SK-N-SH treated with all-trans-retinoic acid at 6 μM for 48 hours (cell line): ENCODE data around the gene PHYKPL.
"Not testable (repeated sequence)": the region's sequence is repeated elsewhere in the genome, so short reads cannot be mapped to it uniquely, and the experiment has no call there.

Experiments used
- ATAC-seq: fragments of 200-7000 bp; cut with Tn5 transposase; 3 replicates; pipeline ENCODE4 v1.9.1; 2020; ENCODE audit warnings: mild to moderate bottlenecking, moderate library complexity
- ARNTL ChIP-seq: fragments of 450-650 bp; formaldehyde crosslinking; IDR thresholded peaks from 2 replicates; pipeline ENCODE4 v1.5.0; 2020; ENCODE audit warnings: low read depth, mild to moderate bottlenecking, moderate library complexity, borderline replicate concordance
- BACH2 ChIP-seq: fragments of 250-450 bp; sonication (Bioruptor Pico); IDR thresholded peaks from 2 replicates; pipeline ENCODE4 v1.9.0; 2021; ENCODE audit warnings: mild to moderate bottlenecking, borderline replicate concordance
- CSDC2 ChIP-seq: fragments of 250-450 bp; sonication (Bioruptor Pico); IDR thresholded peaks from 2 replicates; pipeline ENCODE4 v1.5.0; 2020; ENCODE audit warnings: mild to moderate bottlenecking, moderate library complexity
- ESRRG ChIP-seq: fragments of 250-450 bp; sonication (Bioruptor Pico); IDR thresholded peaks from 2 replicates; pipeline ENCODE4 v1.6.1; 2021; ENCODE audit warnings: mild to moderate bottlenecking
- ISL1 ChIP-seq: fragments of 250-450 bp; sonication (Bioruptor Pico); IDR thresholded peaks from 2 replicates; pipeline ENCODE4 v2.1.2; 2022; ENCODE audit warnings: mild to moderate bottlenecking, moderate library complexity
- OSR1 ChIP-seq: fragments of 250-450 bp; sonication (Bioruptor Pico); IDR thresholded peaks from 2 replicates; pipeline ENCODE4 v1.8.0; 2022; ENCODE audit warnings: moderate library complexity, mild to moderate bottlenecking, inconsistent platforms
- RARB ChIP-seq: fragments of 250-450 bp; sonication (Bioruptor Pico); IDR thresholded peaks from 2 replicates; pipeline ENCODE4 v1.8.0; 2021; ENCODE audit warnings: mild to moderate bottlenecking, moderate library complexity
- SNAI2 ChIP-seq: fragments of 250-450 bp; sonication (Bioruptor Pico); IDR thresholded peaks from 2 replicates; pipeline ENCODE4 v1.5.0; 2020; ENCODE audit warnings: mild to moderate bottlenecking, moderate library complexity
- TCF4 ChIP-seq: fragments of 250-450 bp; sonication (Bioruptor Pico); IDR thresholded peaks from 2 replicates; pipeline ENCODE4 v1.8.0; 2021; ENCODE audit warnings: mild to moderate bottlenecking, moderate library complexity, borderline replicate concordance
- TOX ChIP-seq: fragments of 250-450 bp; sonication (Bioruptor Pico); IDR thresholded peaks from 2 replicates; pipeline ENCODE4 v1.8.0; 2021; ENCODE audit warnings: mild to moderate bottlenecking, moderate library complexity, borderline replicate concordance
- ZC3H10 ChIP-seq: fragments of 250-450 bp; sonication (Bioruptor Pico); IDR thresholded peaks from 2 replicates; pipeline ENCODE4 v1.5.1; 2021; ENCODE audit warnings: mild to moderate bottlenecking, moderate library complexity
- ZFP3 ChIP-seq: fragments of 250-450 bp; sonication (Bioruptor Pico); IDR thresholded peaks from 2 replicates; pipeline ENCODE4 v1.5.0; 2020; ENCODE audit warnings: mild to moderate bottlenecking, moderate library complexity
- ZFP30 ChIP-seq: fragments of 450-650 bp; formaldehyde crosslinking; IDR thresholded peaks from 2 replicates; pipeline ENCODE4 v1.5.0; 2022; ENCODE audit warnings: mild to moderate bottlenecking, moderate library complexity
- ZNF565 ChIP-seq: fragments of 450-650 bp; formaldehyde crosslinking; conservative IDR thresholded peaks from 2 replicates; pipeline ENCODE4 v1.5.0; 2020; ENCODE audit warnings: low read depth, mild to moderate bottlenecking, moderate library complexity
- ZNF70 ChIP-seq: fragments of 450-650 bp; formaldehyde crosslinking; IDR thresholded peaks from 2 replicates; pipeline ENCODE4 v1.5.0; 2020; ENCODE audit warnings: mild to moderate bottlenecking, moderate library complexity
- TF ChIP-seq, protein P1 (sequence below): fragments of 250-450 bp; sonication (Bioruptor Pico); IDR thresholded peaks from 2 replicates; pipeline ENCODE4 v1.8.0; 2021; ENCODE audit warnings: low read depth, mild to moderate bottlenecking, moderate library complexity, borderline replicate concordance
- TF ChIP-seq, protein P2 (sequence below): fragments of 250-450 bp; sonication (Bioruptor Pico); IDR thresholded peaks from 2 replicates; pipeline ENCODE4 v1.5.1; 2021; ENCODE audit warnings: mild to moderate bottlenecking, moderate library complexity
- TF ChIP-seq, protein P3 (sequence below): fragments of 250-450 bp; sonication (Bioruptor Pico); IDR thresholded peaks from 2 replicates; pipeline ENCODE4 v1.8.0; 2020; ENCODE audit warnings: mild to moderate bottlenecking, moderate library complexity, borderline replicate concordance
- TF ChIP-seq, protein P4 (sequence below): fragments of 250-450 bp; sonication (Bioruptor Pico); IDR thresholded peaks from 2 replicates; pipeline ENCODE4 v1.5.0; 2020; ENCODE audit warnings: mild to moderate bottlenecking, moderate library complexity
- TF ChIP-seq, protein P5 (sequence below): fragments of 250-450 bp; sonication (Bioruptor Pico); IDR thresholded peaks from 2 replicates; pipeline ENCODE4 v1.5.1; 2020; ENCODE audit warnings: low read depth, mild to moderate bottlenecking, moderate library complexity

Gene PHYKPL

DNA sequence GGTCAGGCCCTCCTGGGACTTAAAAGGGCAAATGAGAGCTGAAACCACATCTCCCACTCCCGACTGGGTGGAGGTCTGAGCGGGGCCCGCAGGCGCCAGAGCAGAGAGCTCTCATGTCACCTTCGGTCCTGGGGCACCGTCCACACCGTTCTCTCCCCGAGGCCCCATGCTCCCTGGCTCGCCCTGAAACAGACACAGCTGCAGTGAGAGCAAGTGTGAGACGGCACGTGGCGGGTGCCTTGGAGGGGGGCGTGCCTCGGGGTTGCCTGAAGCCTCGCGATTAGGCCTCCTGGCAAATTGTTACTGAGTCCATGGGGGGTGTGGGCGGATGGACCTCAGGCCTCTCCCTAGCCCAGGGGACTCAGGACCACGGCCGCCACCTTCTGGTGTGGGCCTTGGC is 24.1 kb upstream of the PHYKPL start:
- no peak for ATAC-seq
- TF ChIP-seq, protein P1, sequence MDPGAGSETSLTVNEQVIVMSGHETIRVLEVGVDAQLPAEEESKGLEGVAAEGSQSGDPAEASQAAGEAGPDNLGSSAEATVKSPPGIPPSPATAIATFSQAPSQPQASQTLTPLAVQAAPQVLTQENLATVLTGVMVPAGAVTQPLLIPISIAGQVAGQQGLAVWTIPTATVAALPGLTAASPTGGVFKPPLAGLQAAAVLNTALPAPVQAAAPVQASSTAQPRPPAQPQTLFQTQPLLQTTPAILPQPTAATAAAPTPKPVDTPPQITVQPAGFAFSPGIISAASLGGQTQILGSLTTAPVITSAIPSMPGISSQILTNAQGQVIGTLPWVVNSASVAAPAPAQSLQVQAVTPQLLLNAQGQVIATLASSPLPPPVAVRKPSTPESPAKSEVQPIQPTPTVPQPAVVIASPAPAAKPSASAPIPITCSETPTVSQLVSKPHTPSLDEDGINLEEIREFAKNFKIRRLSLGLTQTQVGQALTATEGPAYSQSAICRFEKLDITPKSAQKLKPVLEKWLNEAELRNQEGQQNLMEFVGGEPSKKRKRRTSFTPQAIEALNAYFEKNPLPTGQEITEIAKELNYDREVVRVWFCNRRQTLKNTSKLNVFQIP (CRISPR knock-in tag), result no peak
- TF ChIP-seq RARB (CRISPR knock-in tag) (no peak), ZFP3 (CRISPR knock-in tag) (no peak), ZNF70 (CRISPR knock-in tag) (no peak), TCF4 (CRISPR knock-in tag) (no peak), SNAI2 (CRISPR knock-in tag) (no peak), ISL1 (CRISPR knock-in tag) (no peak), ZNF565 (CRISPR knock-in tag) (no peak), BACH2 (CRISPR knock-in tag) (no peak), TOX (CRISPR knock-in tag) (no peak), CSDC2 (CRISPR knock-in tag) (no peak)
- TF ChIP-seq, protein P2, sequence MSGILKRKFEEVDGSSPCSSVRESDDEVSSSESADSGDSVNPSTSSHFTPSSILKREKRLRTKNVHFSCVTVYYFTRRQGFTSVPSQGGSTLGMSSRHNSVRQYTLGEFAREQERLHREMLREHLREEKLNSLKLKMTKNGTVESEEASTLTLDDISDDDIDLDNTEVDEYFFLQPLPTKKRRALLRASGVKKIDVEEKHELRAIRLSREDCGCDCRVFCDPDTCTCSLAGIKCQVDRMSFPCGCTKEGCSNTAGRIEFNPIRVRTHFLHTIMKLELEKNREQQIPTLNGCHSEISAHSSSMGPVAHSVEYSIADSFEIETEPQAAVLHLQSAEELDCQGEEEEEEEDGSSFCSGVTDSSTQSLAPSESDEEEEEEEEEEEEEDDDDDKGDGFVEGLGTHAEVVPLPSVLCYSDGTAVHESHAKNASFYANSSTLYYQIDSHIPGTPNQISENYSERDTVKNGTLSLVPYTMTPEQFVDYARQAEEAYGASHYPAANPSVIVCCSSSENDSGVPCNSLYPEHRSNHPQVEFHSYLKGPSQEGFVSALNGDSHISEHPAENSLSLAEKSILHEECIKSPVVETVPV (CRISPR knock-in tag), result no peak
- TF ChIP-seq, protein P3, sequence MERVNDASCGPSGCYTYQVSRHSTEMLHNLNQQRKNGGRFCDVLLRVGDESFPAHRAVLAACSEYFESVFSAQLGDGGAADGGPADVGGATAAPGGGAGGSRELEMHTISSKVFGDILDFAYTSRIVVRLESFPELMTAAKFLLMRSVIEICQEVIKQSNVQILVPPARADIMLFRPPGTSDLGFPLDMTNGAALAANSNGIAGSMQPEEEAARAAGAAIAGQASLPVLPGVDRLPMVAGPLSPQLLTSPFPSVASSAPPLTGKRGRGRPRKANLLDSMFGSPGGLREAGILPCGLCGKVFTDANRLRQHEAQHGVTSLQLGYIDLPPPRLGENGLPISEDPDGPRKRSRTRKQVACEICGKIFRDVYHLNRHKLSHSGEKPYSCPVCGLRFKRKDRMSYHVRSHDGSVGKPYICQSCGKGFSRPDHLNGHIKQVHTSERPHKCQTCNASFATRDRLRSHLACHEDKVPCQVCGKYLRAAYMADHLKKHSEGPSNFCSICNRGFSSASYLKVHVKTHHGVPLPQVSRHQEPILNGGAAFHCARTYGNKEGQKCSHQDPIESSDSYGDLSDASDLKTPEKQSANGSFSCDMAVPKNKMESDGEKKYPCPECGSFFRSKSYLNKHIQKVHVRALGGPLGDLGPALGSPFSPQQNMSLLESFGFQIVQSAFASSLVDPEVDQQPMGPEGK (CRISPR knock-in tag), result no peak

DNA sequence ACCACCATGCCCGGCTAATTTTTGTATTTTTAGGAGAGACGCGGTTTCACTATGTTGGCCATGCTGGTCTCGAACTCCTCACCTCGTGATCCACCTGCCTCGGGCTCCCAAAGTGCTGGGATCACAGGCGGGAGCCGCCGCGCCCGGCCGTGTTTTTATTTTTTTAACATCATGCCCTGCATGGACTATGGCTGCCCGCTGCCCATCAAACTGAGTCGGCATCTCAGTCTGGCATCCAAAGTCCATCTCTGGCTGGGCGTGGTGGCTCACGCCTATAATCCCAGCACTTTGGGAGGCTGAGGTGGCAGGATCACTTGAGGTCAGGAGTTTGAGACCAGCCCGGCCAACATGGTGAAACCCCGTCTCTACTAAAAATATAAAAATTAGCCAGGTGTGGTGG is 21.0 kb upstream of the PHYKPL start:
- ATAC-seq, result not testable (repeated sequence)

DNA sequence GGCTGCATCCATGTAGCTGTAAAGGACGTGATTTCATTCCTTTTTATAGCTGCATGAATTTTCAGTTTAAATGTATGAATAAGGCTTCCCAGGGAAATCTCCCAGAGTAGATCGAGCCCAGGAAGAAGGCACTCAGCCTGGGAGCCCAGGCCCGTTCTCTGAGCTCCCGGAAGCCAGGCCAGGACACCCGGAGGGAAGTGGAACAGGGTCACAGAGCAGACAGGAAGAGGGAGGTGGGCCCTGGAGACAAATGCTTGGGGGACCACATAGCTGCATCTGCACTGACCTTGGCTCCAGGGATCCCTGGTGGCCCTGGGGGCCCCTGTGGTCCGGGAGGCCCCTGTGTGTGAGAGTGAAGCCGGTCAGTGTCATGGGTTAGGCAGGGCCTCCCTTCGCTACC is 19.7 kb upstream of the PHYKPL start:
- TF ChIP-seq BACH2 (CRISPR knock-in tag) (no peak), ARNTL (CRISPR knock-in tag) (no peak), ISL1 (CRISPR knock-in tag) (no peak), OSR1 (CRISPR knock-in tag) (no peak), TCF4 (CRISPR knock-in tag) (no peak), ZFP30 (CRISPR knock-in tag) (no peak), ESRRG (no peak), ZC3H10 (CRISPR knock-in tag) (no peak)
- TF ChIP-seq, protein P3 (CRISPR knock-in tag), result no peak
- TF ChIP-seq, protein P4, sequence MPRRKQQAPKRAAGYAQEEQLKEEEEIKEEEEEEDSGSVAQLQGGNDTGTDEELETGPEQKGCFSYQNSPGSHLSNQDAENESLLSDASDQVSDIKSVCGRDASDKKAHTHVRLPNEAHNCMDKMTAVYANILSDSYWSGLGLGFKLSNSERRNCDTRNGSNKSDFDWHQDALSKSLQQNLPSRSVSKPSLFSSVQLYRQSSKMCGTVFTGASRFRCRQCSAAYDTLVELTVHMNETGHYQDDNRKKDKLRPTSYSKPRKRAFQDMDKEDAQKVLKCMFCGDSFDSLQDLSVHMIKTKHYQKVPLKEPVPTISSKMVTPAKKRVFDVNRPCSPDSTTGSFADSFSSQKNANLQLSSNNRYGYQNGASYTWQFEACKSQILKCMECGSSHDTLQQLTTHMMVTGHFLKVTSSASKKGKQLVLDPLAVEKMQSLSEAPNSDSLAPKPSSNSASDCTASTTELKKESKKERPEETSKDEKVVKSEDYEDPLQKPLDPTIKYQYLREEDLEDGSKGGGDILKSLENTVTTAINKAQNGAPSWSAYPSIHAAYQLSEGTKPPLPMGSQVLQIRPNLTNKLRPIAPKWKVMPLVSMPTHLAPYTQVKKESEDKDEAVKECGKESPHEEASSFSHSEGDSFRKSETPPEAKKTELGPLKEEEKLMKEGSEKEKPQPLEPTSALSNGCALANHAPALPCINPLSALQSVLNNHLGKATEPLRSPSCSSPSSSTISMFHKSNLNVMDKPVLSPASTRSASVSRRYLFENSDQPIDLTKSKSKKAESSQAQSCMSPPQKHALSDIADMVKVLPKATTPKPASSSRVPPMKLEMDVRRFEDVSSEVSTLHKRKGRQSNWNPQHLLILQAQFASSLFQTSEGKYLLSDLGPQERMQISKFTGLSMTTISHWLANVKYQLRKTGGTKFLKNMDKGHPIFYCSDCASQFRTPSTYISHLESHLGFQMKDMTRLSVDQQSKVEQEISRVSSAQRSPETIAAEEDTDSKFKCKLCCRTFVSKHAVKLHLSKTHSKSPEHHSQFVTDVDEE (CRISPR knock-in tag), result no peak
- no peak for ATAC-seq

DNA sequence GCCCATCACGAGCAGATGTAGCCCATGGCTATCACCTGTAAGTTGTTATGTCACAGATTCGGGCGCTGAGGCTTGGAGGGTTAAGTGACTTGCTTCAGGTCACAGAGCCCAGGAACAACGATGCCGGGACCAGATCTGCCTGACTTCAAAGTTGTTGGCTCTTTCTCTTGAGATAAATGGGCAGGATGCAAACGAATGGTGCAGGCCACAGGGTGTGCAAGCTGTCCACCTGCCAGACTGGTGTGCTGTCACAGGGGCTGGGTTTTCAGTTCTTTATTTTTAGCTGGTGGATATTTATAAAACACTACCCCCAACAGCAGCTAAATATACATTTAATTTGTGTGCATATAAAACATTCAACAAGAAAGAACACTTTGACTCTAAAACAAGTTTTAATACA is 17.7 kb upstream of the PHYKPL start:
- no peak for ATAC-seq
- TF ChIP-seq, protein P3 (CRISPR knock-in tag), result no peak
- TF ChIP-seq ZFP30 (CRISPR knock-in tag) (no peak), ARNTL (CRISPR knock-in tag) (no peak)
- TF ChIP-seq, protein P5, sequence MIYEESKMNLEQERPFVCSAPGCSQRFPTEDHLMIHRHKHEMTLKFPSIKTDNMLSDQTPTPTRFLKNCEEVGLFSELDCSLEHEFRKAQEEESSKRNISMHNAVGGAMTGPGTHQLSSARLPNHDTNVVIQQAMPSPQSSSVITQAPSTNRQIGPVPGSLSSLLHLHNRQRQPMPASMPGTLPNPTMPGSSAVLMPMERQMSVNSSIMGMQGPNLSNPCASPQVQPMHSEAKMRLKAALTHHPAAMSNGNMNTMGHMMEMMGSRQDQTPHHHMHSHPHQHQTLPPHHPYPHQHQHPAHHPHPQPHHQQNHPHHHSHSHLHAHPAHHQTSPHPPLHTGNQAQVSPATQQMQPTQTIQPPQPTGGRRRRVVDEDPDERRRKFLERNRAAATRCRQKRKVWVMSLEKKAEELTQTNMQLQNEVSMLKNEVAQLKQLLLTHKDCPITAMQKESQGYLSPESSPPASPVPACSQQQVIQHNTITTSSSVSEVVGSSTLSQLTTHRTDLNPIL (CRISPR knock-in tag), result no peak
- TF ChIP-seq, all 23 proteins: peak for 0
